Neural progenitor cell (in vitro differentiated cells): ENCODE results near the gene SFTPD. TPM values are rescaled to one million over a fixed set of nuclear protein-coding genes. Genes with fewer than 3 reads are reported as not detected.

Source experiments
- DNase-seq: peaks from one replicate; pipeline ENCODE4 v3.0.0-alpha.2; 2016; ENCODE audit warnings: low spot score
- H2AFZ ChIP-seq: fragments of 200-600 bp; sonication (generic); replicated peaks from 2 replicates; pipeline ENCODE4 v1.6.1; 2016; ENCODE audit warnings: antibody characterized with exemption
- H3F3A ChIP-seq: fragments of 200-600 bp; sonication (generic); 2 replicates; pipeline ENCODE4 v1.6.1; 2016; ENCODE audit warnings: antibody characterized with exemption, low read depth
- H3K27ac ChIP-seq: fragments of 200-600 bp; sonication (generic); 2 replicates; pipeline ENCODE4 v1.5.1; 2016; ENCODE audit warnings: mild to moderate bottlenecking
- H3K27me3 ChIP-seq: fragments of 200-600 bp; sonication (generic); 2 replicates; pipeline ENCODE4 v1.6.1; 2016; ENCODE audit warnings: mild to moderate bottlenecking, moderate library complexity
- H3K36me3 ChIP-seq: fragments of 200-600 bp; sonication (generic); 2 replicates; pipeline ENCODE4 v1.5.1; 2016
- H3K4me1 ChIP-seq: fragments of 200-600 bp; sonication (generic); 2 replicates; pipeline ENCODE4 v1.6.1; 2016; ENCODE audit warnings: mixed run types
- H3K4me2 ChIP-seq: fragments of 200-600 bp; sonication (generic); 2 replicates; pipeline ENCODE4 v1.6.1; 2016
- H3K4me3 ChIP-seq: fragments of 200-600 bp; sonication (generic); 2 replicates; pipeline ENCODE4 v1.5.1; 2016
- H3K79me2 ChIP-seq: fragments of 200-600 bp; sonication (generic); 2 replicates; pipeline ENCODE4 v1.6.1; 2016; ENCODE audit warnings: low read depth
- H3K9ac ChIP-seq: fragments of 200-600 bp; sonication (generic); 2 replicates; pipeline ENCODE4 v1.6.1; 2016
- H3K9me3 ChIP-seq: fragments of 200-600 bp; sonication (generic); 2 replicates; pipeline ENCODE4 v1.5.1; 2016; ENCODE audit warnings: low read depth
- H4K20me1 ChIP-seq: fragments of 200-600 bp; sonication (generic); 2 replicates; pipeline ENCODE4 v1.6.1; 2016; ENCODE audit warnings: low read depth
- H3K27ac Mint-ChIP-seq: 3 replicates; pipeline ENCODE4 v1.8.0; 2021; ENCODE audit warnings: mixed read lengths
- H3K27me3 Mint-ChIP-seq: 2 replicates; pipeline ENCODE4 v1.8.0; 2022; ENCODE audit warnings: low read depth, mild to moderate bottlenecking, inconsistent platforms, moderate library complexity, mixed read lengths; ENCODE audit not compliant: insufficient read depth
- H3K36me3 Mint-ChIP-seq: 3 replicates; pipeline ENCODE4 v1.8.0; 2021; ENCODE audit warnings: mixed read lengths
- H3K4me1 Mint-ChIP-seq: 3 replicates; pipeline ENCODE4 v1.8.0; 2021; ENCODE audit warnings: mixed read lengths
- H3K4me3 Mint-ChIP-seq: 3 replicates; pipeline ENCODE4 v1.8.0; 2021; ENCODE audit warnings: mild to moderate bottlenecking, moderate library complexity, mixed read lengths
- H3K9me3 Mint-ChIP-seq: 3 replicates; pipeline ENCODE4 v1.8.0; 2020; ENCODE audit warnings: mixed read lengths
- EZH2 ChIP-seq: fragments of 200-600 bp; sonication (generic); IDR thresholded peaks from 2 replicates; pipeline ENCODE4 v1.6.1; 2017; ENCODE audit warnings: antibody characterized with exemption, mild to moderate bottlenecking, moderate library complexity
- EZH2phosphoT487 ChIP-seq: fragments of 200-600 bp; sonication (generic); IDR thresholded peaks from 2 replicates; pipeline ENCODE4 v1.6.1; 2017; ENCODE audit warnings: antibody characterized with exemption
- total RNA-seq: library from RNA; depleted of rRNA; stranded (reverse); fragments of >200 nt; gene quantifications from 2 replicates; pipeline ENCODE4 v1.2.3, GENCODE V29; 2015; ENCODE audit warnings: low replicate concordance
- TF ChIP-seq, protein P1 (sequence below): fragments of 200-600 bp; sonication (generic); IDR thresholded peaks from 2 replicates; pipeline ENCODE4 v1.5.1; 2017; ENCODE audit warnings: antibody characterized with exemption, mild to moderate bottlenecking

SFTPD gene
- total RNA-seq, 1 donor from 2014 or later, result not detected

DNA sequence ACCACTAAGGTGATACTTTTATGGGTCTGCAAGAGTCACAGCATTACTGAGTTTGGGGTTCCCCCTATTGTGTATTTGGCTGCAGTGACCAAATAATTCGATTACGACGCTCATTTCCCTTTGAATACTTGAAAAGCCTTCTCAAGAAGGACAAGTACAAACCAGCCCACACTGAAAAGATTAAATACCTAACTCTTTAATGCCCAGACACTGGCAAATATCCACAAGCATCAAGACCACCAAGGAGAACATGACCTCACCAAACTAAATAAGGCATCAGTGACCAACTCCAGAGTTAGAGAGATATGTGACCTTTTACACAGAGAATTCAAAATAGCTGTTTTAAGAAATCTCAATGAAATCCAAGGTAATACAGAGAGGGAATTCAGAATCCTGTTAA is 31.8 kb upstream of the SFTPD start:
- Histone ChIP-seq H4K20me1 (no peaks in the 10 kb centered on the region), H3K4me2 (no peak overlapping the region), H3K4me1 (peaks cover 3% of the 10 kb centered on the region), H3K9me3 (no peaks in the 10 kb centered on the region), H3K4me3 (no peak overlapping the region), H3K79me2 (no peaks in the 10 kb centered on the region), H3K27me3 (peaks cover 71% of the 10 kb centered on the region), H2AFZ (no peak overlapping the region), H3F3A (peaks cover 3% of the 10 kb centered on the region), H3K9ac (no peak overlapping the region), H3K27ac (no peak overlapping the region), H3K36me3 (no peaks in the 10 kb centered on the region)
- Mint-ChIP-seq H3K36me3 (peaks cover 2% of the 10 kb centered on the region), H3K9me3 (peaks cover 2% of the 10 kb centered on the region), H3K27me3 (peaks cover 36% of the 10 kb centered on the region), H3K4me3 (peak overlapping the region; percentile 76), H3K4me1 (peaks cover 2% of the 10 kb centered on the region), H3K27ac (no peak overlapping the region)
- TF ChIP-seq, protein P1, sequence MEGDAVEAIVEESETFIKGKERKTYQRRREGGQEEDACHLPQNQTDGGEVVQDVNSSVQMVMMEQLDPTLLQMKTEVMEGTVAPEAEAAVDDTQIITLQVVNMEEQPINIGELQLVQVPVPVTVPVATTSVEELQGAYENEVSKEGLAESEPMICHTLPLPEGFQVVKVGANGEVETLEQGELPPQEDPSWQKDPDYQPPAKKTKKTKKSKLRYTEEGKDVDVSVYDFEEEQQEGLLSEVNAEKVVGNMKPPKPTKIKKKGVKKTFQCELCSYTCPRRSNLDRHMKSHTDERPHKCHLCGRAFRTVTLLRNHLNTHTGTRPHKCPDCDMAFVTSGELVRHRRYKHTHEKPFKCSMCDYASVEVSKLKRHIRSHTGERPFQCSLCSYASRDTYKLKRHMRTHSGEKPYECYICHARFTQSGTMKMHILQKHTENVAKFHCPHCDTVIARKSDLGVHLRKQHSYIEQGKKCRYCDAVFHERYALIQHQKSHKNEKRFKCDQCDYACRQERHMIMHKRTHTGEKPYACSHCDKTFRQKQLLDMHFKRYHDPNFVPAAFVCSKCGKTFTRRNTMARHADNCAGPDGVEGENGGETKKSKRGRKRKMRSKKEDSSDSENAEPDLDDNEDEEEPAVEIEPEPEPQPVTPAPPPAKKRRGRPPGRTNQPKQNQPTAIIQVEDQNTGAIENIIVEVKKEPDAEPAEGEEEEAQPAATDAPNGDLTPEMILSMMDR, result no peak
- no peak for TF ChIP-seq EZH2
- DNase-seq, result no peak

- DNase-seq, result no peak
- peaks cover 2% of the 10 kb centered on the region for H3K4me1 Mint-ChIP-seq
- no peaks in the 10 kb centered on the region for H3K36me3 ChIP-seq
Measured at GRCh38 chr10:79979976-79980687, 31.2 kb upstream of the SFTPD start.

GRCh38 chr10:79979310-79979975 is 30.5 kb upstream of the SFTPD start:
- H3K4me1 ChIP-seq, result peaks cover 3% of the 10 kb centered on the region
- DNase-seq, result no peak
- H2AFZ ChIP-seq, result no peak overlapping the region
- TF ChIP-seq EZH2phosphoT487, result no peak
- TF ChIP-seq, protein P1, result no peak
- TF ChIP-seq EZH2, result no peak
- no peaks in the 10 kb centered on the region for H4K20me1 ChIP-seq
- H3K36me3 ChIP-seq, result no peaks in the 10 kb centered on the region
- Mint-ChIP-seq H3K27me3 (peaks cover 34% of the 10 kb centered on the region), H3K9me3 (peaks cover 9% of the 10 kb centered on the region), H3K36me3 (peaks cover 2% of the 10 kb centered on the region), H3K4me1 (peaks cover 2% of the 10 kb centered on the region), H3K4me3 (no peak overlapping the region), H3K27ac (no peak overlapping the region)
- no peaks in the 10 kb centered on the region for H3K79me2 ChIP-seq
- no peak overlapping the region for H3K4me2 ChIP-seq
- H3K9ac ChIP-seq, result no peak overlapping the region
- H3K27ac ChIP-seq, result no peak overlapping the region
- no peaks in the 10 kb centered on the region for H3K9me3 ChIP-seq
- no peak overlapping the region for H3K4me3 ChIP-seq
- peaks cover 3% of the 10 kb centered on the region for H3F3A ChIP-seq
- peaks cover 58% of the 10 kb centered on the region for H3K27me3 ChIP-seq

More at GRCh38 chr10:79979976-79980687, 31.2 kb upstream of the SFTPD start:
- Histone ChIP-seq H3K4me2 (no peak overlapping the region), H3F3A (peaks cover 3% of the 10 kb centered on the region), H3K4me3 (no peak overlapping the region), H4K20me1 (no peaks in the 10 kb centered on the region), H3K27ac (no peak overlapping the region), H3K27me3 (peaks cover 65% of the 10 kb centered on the region), H3K9me3 (no peaks in the 10 kb centered on the region), H3K79me2 (no peaks in the 10 kb centered on the region), H3K4me1 (peaks cover 3% of the 10 kb centered on the region), H2AFZ (no peak overlapping the region), H3K9ac (no peak overlapping the region)
- Mint-ChIP-seq H3K36me3 (peaks cover 2% of the 10 kb centered on the region), H3K27me3 (peaks cover 36% of the 10 kb centered on the region), H3K9me3 (peaks cover 4% of the 10 kb centered on the region), H3K27ac (no peak overlapping the region), H3K4me3 (no peak overlapping the region)
- TF ChIP-seq EZH2, result no peak
- TF ChIP-seq, protein P1, result no peak
- TF ChIP-seq EZH2phosphoT487, result no peak
